Measurements from ENCODE around the gene PRKCA. TPM values are rescaled to one million over a fixed set of nuclear protein-coding genes. Genes with fewer than 3 reads are reported as not detected.

Gene PRKCA
- total RNA-seq, 1 experiment from 2014 or later: 29.5 TPM

GRCh38 chr17:66304304-66305174 is 2.1 kb downstream of the PRKCA start:
- 0 out of 2 replicates have a peak, but pooled peaks cover 3% of the 10 kb centered on the region for H3K9me3 Mint-ChIP-seq
- peaks cover 57% of the 10 kb centered on the region for H3K4me1 Mint-ChIP-seq
- peaks cover 12% of the 10 kb centered on the region for H3K36me3 Mint-ChIP-seq
- H3K27me3 Mint-ChIP-seq (ENCODE audit: low read depth): peaks cover 29% of the 10 kb centered on the region
- CTCF ChIA-PET: interaction anchor here (0.7 to 1.8 kb wide), 3 partner anchors 103 to 369 kb away, joined by 3 to 13 read pairs (median 3); no protein-coding TSS in a partner anchor
- ATAC-seq (peak; percentile 76), DNase-seq (ENCODE audit: low spot score) (peak; percentile 52)
- TF ChIP-seq ZNF423 (CRISPR knock-in tag; IDR thresholded peaks at IDR 0.05) (peak; percentile 95), NFYB (CRISPR knock-in tag; conservative IDR thresholded peaks at IDR 0.05; ENCODE audit: low read depth) (no peak), NFATC4 (CRISPR knock-in tag; IDR thresholded peaks at IDR 0.05) (no peak), MAX (CRISPR knock-in tag; IDR thresholded peaks at IDR 0.05) (0 out of 2 replicates have a peak, but pooled peaks have one; percentile 16), JAZF1 (CRISPR knock-in tag; IDR thresholded peaks at IDR 0.05) (no peak), NFE2L1 (CRISPR knock-in tag; IDR thresholded peaks at IDR 0.05) (no peak), NR1H2 (CRISPR knock-in tag; IDR thresholded peaks at IDR 0.05) (no peak), SP1 (CRISPR knock-in tag; conservative IDR thresholded peaks at IDR 0.05) (peak; percentile 43; the same call in 1 of the 2 replicates), ETV6 (CRISPR knock-in tag; IDR thresholded peaks at IDR 0.05) (peak; percentile 61; the same call in 1 of the 2 replicates), MXD4 (CRISPR knock-in tag; IDR thresholded peaks at IDR 0.05; ENCODE audit: borderline replicate concordance) (no peak)
- H3K27ac Mint-ChIP-seq: peak overlapping the region; percentile 86
- POLR2A ChIA-PET: no interaction called here
- peak overlapping the region; percentile 92 for H3K4me3 Mint-ChIP-seq

- DNase-seq (ENCODE audit: low spot score) (no peak), ATAC-seq (no peak)
- Mint-ChIP-seq H3K27ac (0 out of 2 replicates have a peak overlapping the region, but pooled peaks have one; percentile 69), H3K4me1 (peaks cover 60% of the 10 kb centered on the region), H3K36me3 (peaks cover 12% of the 10 kb centered on the region), H3K9me3 (0 out of 2 replicates have a peak, but pooled peaks cover 3% of the 10 kb centered on the region), H3K4me3 (peak overlapping the region; percentile 24; the same call in 1 of the 2 replicates), H3K27me3 (ENCODE audit: low read depth) (peaks cover 14% of the 10 kb centered on the region)
- POLR2A ChIA-PET: interaction anchor here (0.5 to 0.6 kb wide), 2 partner anchors 11 to 1148 kb away, joined by 3 read pairs; no protein-coding TSS in a partner anchor
- TF ChIP-seq GABPB1 (CRISPR knock-in tag; IDR thresholded peaks at IDR 0.05) (no peak), NR3C1 (CRISPR knock-in tag; conservative IDR thresholded peaks at IDR 0.05; ENCODE audit: low read depth) (no peak), CBFB (CRISPR knock-in tag; IDR thresholded peaks at IDR 0.05; ENCODE audit: low read depth) (no peak), ZMAT4 (CRISPR knock-in tag; IDR thresholded peaks at IDR 0.05) (no peak), HMGA2 (CRISPR knock-in tag; IDR thresholded peaks at IDR 0.05) (no peak), GRHL2 (CRISPR knock-in tag; IDR thresholded peaks at IDR 0.05; ENCODE audit: insufficient replicate concordance, severe bottlenecking) (no peak), KAT7 (CRISPR knock-in tag; IDR thresholded peaks at IDR 0.05; ENCODE audit: borderline replicate concordance) (no peak), ZNF532 (CRISPR knock-in tag; IDR thresholded peaks at IDR 0.05; ENCODE audit: borderline replicate concordance) (no peak), ZBTB21 (CRISPR knock-in tag; IDR thresholded peaks at IDR 0.05; ENCODE audit: borderline replicate concordance) (no peak), ATF3 (CRISPR knock-in tag; conservative IDR thresholded peaks at IDR 0.05) (no peak), SMAD4 (CRISPR knock-in tag; IDR thresholded peaks at IDR 0.05) (no peak), MAX (CRISPR knock-in tag; IDR thresholded peaks at IDR 0.05) (no peak), RELA (CRISPR knock-in tag; IDR thresholded peaks at IDR 0.05; ENCODE audit: borderline replicate concordance) (no peak)
- CTCF ChIA-PET: interaction anchor here (1.4 kb wide), 1 partner anchor 17 kb away, joined by 5 read pairs; no protein-coding TSS in a partner anchor
Observed at GRCh38 chr17:66306446-66306845, 4.0 kb downstream of the PRKCA start.

Measured in WTC11 (cell line).